ENCODE measurements around the gene MMP23B.
"Not testable (repeated sequence)": the region's sequence is repeated elsewhere in the genome, so short reads cannot be mapped to it uniquely, and the experiment has no call there.

DNA sequence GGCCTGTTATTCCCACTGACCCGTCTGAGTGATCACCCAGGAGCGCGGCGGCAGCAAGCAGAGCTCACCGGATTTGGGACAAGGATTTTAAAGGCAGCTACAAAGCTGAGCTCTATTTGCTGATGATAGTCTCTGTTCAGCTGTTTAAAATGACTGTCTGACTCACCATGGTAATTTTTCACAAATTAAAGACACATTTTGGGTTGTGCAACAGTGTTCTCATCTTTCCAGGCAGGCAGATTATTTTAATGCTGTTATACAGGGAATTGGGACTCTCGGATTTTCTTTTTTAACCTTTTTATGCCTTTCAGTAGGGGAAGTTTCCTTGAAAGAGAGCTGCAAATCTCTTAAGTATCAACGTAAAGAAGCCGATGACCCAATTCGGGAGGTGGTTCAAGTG, 30.4 kb downstream of the MMP23B start:
- TF ChIP-seq POLR2A, POLR2AphosphoS5 (IDR thresholded peaks at IDR 0.05; ENCODE audit: low read depth, low read length): not testable (repeated sequence)
